IMR-90 (cell line): Measurements from ENCODE around the gene SUGCT. TPM values are rescaled to one million over a fixed set of nuclear protein-coding genes. Genes with fewer than 3 reads are reported as not detected.

Source experiments
- ATAC-seq: fragments of 200-7000 bp; cut with Tn5 transposase; 2 replicates; pipeline ENCODE4 v1.9.1; 2020; ENCODE audit warnings: low read depth, mild to moderate bottlenecking, moderate library complexity
- BruUV-seq: library from RNA; stranded (reverse); fragments of 400-500 nt; replicated peaks from 2 replicates; lab custom pipeline; 2021; lab: Mats Ljungman, UMichigan
- CTCF ChIA-PET: fragments of 300-600 bp; formaldehyde crosslinking; extraction: SDS; loops from one replicate; lab custom pipeline; 2021; ENCODE audit warnings: antibody characterized with exemption; lab: Yijun Ruan, JAX
- POLR2A ChIA-PET: fragments of 300-600 bp; sonication (Branson Sonifier 250); formaldehyde crosslinking; loops from one replicate; lab custom pipeline; 2022; ENCODE audit warnings: antibody characterized with exemption; ENCODE audit not compliant: unreplicated experiment; lab: Charles Lee
- DNase-seq: peaks from one replicate; pipeline ENCODE4 v3.0.0; 2013
- H2AFZ ChIP-seq: replicated peaks from 2 replicates; pipeline ENCODE3; 2013; ENCODE audit warnings: low read length, mild to moderate bottlenecking; ENCODE audit not compliant: poor library complexity
- H2AK5ac ChIP-seq: 2 replicates; pipeline ENCODE4 v1.6.1; 2013; ENCODE audit warnings: low read depth, low read length, inconsistent platforms
- H2AK9ac ChIP-seq: replicated peaks from 2 replicates; pipeline ENCODE3; 2013; ENCODE audit warnings: mild to moderate bottlenecking, low read depth, low read length, moderate library complexity; ENCODE audit not compliant: poor library complexity
- H2BK120ac ChIP-seq: 2 replicates; pipeline ENCODE4 v1.6.1; 2013; ENCODE audit warnings: low read depth, low read length, inconsistent platforms
- H2BK15ac ChIP-seq: 3 replicates; pipeline ENCODE4 v1.6.1; 2013; ENCODE audit warnings: low read depth, low read length, inconsistent platforms
- H2BK20ac ChIP-seq: 2 replicates; pipeline ENCODE4 v1.6.1; 2013; ENCODE audit warnings: low read depth, mild to moderate bottlenecking, inconsistent platforms, low read length, moderate library complexity
- H2BK5ac ChIP-seq: 2 replicates; pipeline ENCODE4 v1.6.1; 2013; ENCODE audit warnings: mild to moderate bottlenecking, low read depth, low read length, inconsistent platforms; ENCODE audit not compliant: poor library complexity, severe bottlenecking
- H3K14ac ChIP-seq: replicated peaks from 2 replicates; pipeline ENCODE4 v1.6.1; 2013; ENCODE audit warnings: low read depth, low read length, inconsistent platforms
- H3K18ac ChIP-seq: 2 replicates; pipeline ENCODE4 v1.6.1; 2013; ENCODE audit warnings: low read depth, low read length, control low read depth
- H3K23ac ChIP-seq: 2 replicates; pipeline ENCODE4 v1.6.1; 2013; ENCODE audit warnings: low read depth, low read length, inconsistent platforms
- H3K27ac ChIP-seq: 2 replicates; pipeline ENCODE4 v1.5.1; 2013; ENCODE audit warnings: mild to moderate bottlenecking, control low read depth, low read length; ENCODE audit not compliant: insufficient read depth
- H3K27me3 ChIP-seq: 2 replicates; pipeline ENCODE4 v1.6.1; 2013; ENCODE audit warnings: low read length; ENCODE audit not compliant: control insufficient read depth, insufficient read depth
- H3K36me3 ChIP-seq: 2 replicates; pipeline ENCODE4 v1.6.1; 2013; ENCODE audit warnings: low read length, mixed read lengths; ENCODE audit not compliant: control insufficient read depth, insufficient read depth
- H3K4ac ChIP-seq: 2 replicates; pipeline ENCODE4 v1.6.1; 2013; ENCODE audit warnings: low read depth, low read length, inconsistent platforms
- H3K4me1 ChIP-seq: 2 replicates; pipeline ENCODE4 v1.6.1; 2013; ENCODE audit warnings: low read length, mixed read lengths; ENCODE audit not compliant: control insufficient read depth, insufficient read depth
- H3K4me2 ChIP-seq: 2 replicates; pipeline ENCODE4 v1.6.1; 2013; ENCODE audit warnings: low read depth, mild to moderate bottlenecking, control low read depth, low read length, moderate library complexity
- H3K4me3 ChIP-seq: 2 replicates; pipeline ENCODE4 v1.5.1; 2013; ENCODE audit warnings: low read depth, mild to moderate bottlenecking, control low read depth, low read length, moderate library complexity; ENCODE audit not compliant: insufficient read depth
- H3K56ac ChIP-seq: 2 replicates; pipeline ENCODE4 v1.6.1; 2013; ENCODE audit warnings: low read length, inconsistent platforms; ENCODE audit not compliant: insufficient read depth; ENCODE audit errors: extremely low read depth
- H3K79me1 ChIP-seq, 2 experiments: 2 replicates each; pipeline ENCODE4 v1.6.1; 2013; ENCODE audit warnings: low read length in 2 of 2, inconsistent platforms in 1 of 2, low read depth in 1 of 2
- H3K9ac ChIP-seq: 2 replicates; pipeline ENCODE4 v1.6.1; 2013; ENCODE audit warnings: low read depth, low read length, control low read depth
- H3K9me1 ChIP-seq: 2 replicates; pipeline ENCODE4 v1.6.1; 2013; ENCODE audit warnings: low read length, inconsistent platforms; ENCODE audit not compliant: insufficient read depth
- H3K9me3 ChIP-seq: 2 replicates; pipeline ENCODE4 v1.6.1; 2013; ENCODE audit warnings: low read length; ENCODE audit not compliant: control insufficient read depth, insufficient read depth
- H4K20me1 ChIP-seq: 2 replicates; pipeline ENCODE4 v1.6.1; 2013; ENCODE audit warnings: low read length, inconsistent platforms; ENCODE audit not compliant: insufficient read depth
- H4K5ac ChIP-seq: 2 replicates; pipeline ENCODE4 v1.6.1; 2013; ENCODE audit warnings: mild to moderate bottlenecking, low read depth, low read length, control low read depth
- H4K8ac ChIP-seq, 2 experiments: 2 replicates each; pipeline ENCODE4 v1.6.1; 2013; ENCODE audit warnings: low read depth in 2 of 2, low read length in 2 of 2, control low read depth in 1 of 2, inconsistent platforms in 1 of 2
- H4K91ac ChIP-seq: 2 replicates; pipeline ENCODE4 v1.6.1; 2013; ENCODE audit warnings: low read depth, low read length, inconsistent platforms; ENCODE audit not compliant: insufficient read depth
- BHLHE40 ChIP-seq: fragments of 150-350 bp; IDR thresholded peaks from 2 replicates; pipeline ENCODE4 v1.6.1; 2016; ENCODE audit warnings: mild to moderate bottlenecking, low read depth, low read length
- CEBPB ChIP-seq: IDR thresholded peaks from 2 replicates; pipeline ENCODE4 v1.6.1; 2012; ENCODE audit warnings: low read depth, low read length, improper control_type of control experiment
- CHD1 ChIP-seq: IDR thresholded peaks from 2 replicates; pipeline ENCODE4 v1.6.1; 2012; ENCODE audit warnings: low read depth, low read length, improper control_type of control experiment
- CTCF ChIP-seq: conservative IDR thresholded peaks from 2 replicates; pipeline ENCODE4 v1.5.1; 2012; ENCODE audit warnings: mild to moderate bottlenecking, low read depth, low read length, improper control_type of control experiment
- ELK1 ChIP-seq: fragments of 150-350 bp; IDR thresholded peaks from 2 replicates; pipeline ENCODE4 v1.6.1; 2016; ENCODE audit warnings: low read depth, mild to moderate bottlenecking, low read length, moderate library complexity, borderline replicate concordance
- FOS ChIP-seq: fragments of 150-350 bp; IDR thresholded peaks from 2 replicates; pipeline ENCODE4 v1.6.1; 2016; ENCODE audit warnings: low read depth, low read length
- MAFK ChIP-seq: IDR thresholded peaks from 2 replicates; pipeline ENCODE4 v1.6.1; 2012; ENCODE audit warnings: low read depth, low read length, improper control_type of control experiment
- MAZ ChIP-seq: IDR thresholded peaks from 2 replicates; pipeline ENCODE4 v1.6.1; 2012; ENCODE audit warnings: low read depth, mild to moderate bottlenecking, low read length, improper control_type of control experiment, moderate library complexity, borderline replicate concordance
- MXI1 ChIP-seq: IDR thresholded peaks from 2 replicates; pipeline ENCODE4 v1.6.1; 2012; ENCODE audit warnings: low read depth, mild to moderate bottlenecking, low read length, moderate library complexity, borderline replicate concordance
- NFE2L2 ChIP-seq: fragments of 150-350 bp; IDR thresholded peaks from 2 replicates; pipeline ENCODE4 v1.6.1; 2016; ENCODE audit warnings: low read depth, mild to moderate bottlenecking, low read length
- POLR2A ChIP-seq: IDR thresholded peaks from 2 replicates; pipeline ENCODE4 v1.6.1; 2012; ENCODE audit warnings: mild to moderate bottlenecking, low read depth, low read length
- RAD21 ChIP-seq: IDR thresholded peaks from 2 replicates; pipeline ENCODE4 v1.6.1; 2012; ENCODE audit warnings: low read length, improper control_type of control experiment
- RCOR1 ChIP-seq: IDR thresholded peaks from 2 replicates; pipeline ENCODE4 v1.6.1; 2012; ENCODE audit warnings: mild to moderate bottlenecking, low read length, improper control_type of control experiment; ENCODE audit not compliant: insufficient replicate concordance
- RFX5 ChIP-seq: IDR thresholded peaks from 2 replicates; pipeline ENCODE4 v1.8.0; 2012; ENCODE audit warnings: low read depth, mild to moderate bottlenecking, low read length, moderate library complexity
- SMC3 ChIP-seq: fragments of 150-350 bp; IDR thresholded peaks from 2 replicates; pipeline ENCODE4 v1.6.1; 2016; ENCODE audit warnings: low read depth, mild to moderate bottlenecking, antibody characterized with exemption, low read length, moderate library complexity
- USF2 ChIP-seq: fragments of 150-350 bp; IDR thresholded peaks from 2 replicates; pipeline ENCODE4 v1.6.1; 2017; ENCODE audit warnings: mild to moderate bottlenecking, antibody characterized with exemption, low read length, low read depth
- WGBS, 2 experiments: methylation state at CpG; one replicate each; pipeline versions ENCODE4 v1.1.5 to v1.1.7; 2013; ENCODE audit warnings: missing lambda C conversion rate in 2 of 2; ENCODE audit not compliant: insufficient read length in 1 of 2; ENCODE audit errors: extremely low coverage in 2 of 2; 5-methylcytosine and 5-hydroxymethylcytosine counted together
- dilution Hi-C: fragments of 300-500 bp; cut with HindIII; formaldehyde crosslinking; loops from one replicate; pipeline ENCODE4 v1.14.3; 2018; ENCODE audit warnings: low sequenced_read_pairs; ENCODE audit not compliant: unreplicated experiment
- in situ Hi-C: fragments of 300-500 bp; cut with MboI; formaldehyde crosslinking; loops from 3 replicates; pipeline ENCODE4 v1.14.3; 2019; ENCODE audit warnings: low sequenced_read_pairs, inconsistent platforms, mixed read lengths
- intact Hi-C: fragments of 100-400 bp; cut with micrococcal nuclease; formaldehyde crosslinking; loops from 2 replicates; pipeline ENCODE4 v1.10.0; 2022
- polyA plus RNA-seq, 3 experiments: library from polyadenylated mRNA; depleted of rRNA; stranded (reverse); fragments of >200 nt; gene quantifications; 2 replicates each; pipeline ENCODE4 v1.2.3, GENCODE V29; 2012; ENCODE audit warnings: low replicate concordance in 1 of 3
- total RNA-seq: library from RNA; depleted of rRNA; stranded (reverse); fragments of >200 nt; gene quantifications from 2 replicates; pipeline ENCODE4 v1.2.3, GENCODE V29; 2012

The SUGCT gene
- total and polyA plus RNA-seq, 2 of the 4 experiments (the other 2 are of a cell fraction): 5.9 to 8.3 TPM

GRCh38 chr7:40655426-40655825 lies 520.6 kb downstream of the SUGCT start:
- CTCF ChIA-PET: no interaction called here
- Histone ChIP-seq H3K56ac (no peak overlapping the region), H2BK5ac (no peak overlapping the region), H2BK15ac (no peak overlapping the region), H4K20me1 (no peaks in the 10 kb centered on the region), H3K9me3 (no peaks in the 10 kb centered on the region), H3K4me1 (no peaks in the 10 kb centered on the region; the same call in 1 of the 2 replicates), H3K4me3 (no peak overlapping the region), H2AFZ (no peak overlapping the region), H2BK120ac (no peak overlapping the region), H4K5ac (no peak overlapping the region), H3K9ac (no peak overlapping the region), H3K79me1 (no peaks in the 10 kb centered on the region), H4K91ac (no peak overlapping the region), H3K9me1 (no peaks in the 10 kb centered on the region), H4K8ac (no peak overlapping the region), H2BK20ac (no peak overlapping the region), H3K27me3 (no peaks in the 10 kb centered on the region), H2AK5ac (no peak overlapping the region), H3K18ac (no peak overlapping the region), H3K27ac (no peak overlapping the region), H3K36me3 (no peaks in the 10 kb centered on the region), H3K4ac (no peak overlapping the region), H3K14ac (no peak overlapping the region), H3K23ac (no peak overlapping the region), H3K4me2 (no peak overlapping the region), H2AK9ac (no peak overlapping the region)
- DNase-seq (no peak), ATAC-seq (no peak)
- no peak for TF ChIP-seq MXI1
- no peak for TF ChIP-seq RCOR1
- TF ChIP-seq CHD1: no peak
- TF ChIP-seq NFE2L2: no peak
- TF ChIP-seq CTCF: no peak
- no peak for TF ChIP-seq FOS
- TF ChIP-seq RFX5: no peak
- no peak for TF ChIP-seq SMC3
- no peak for TF ChIP-seq ELK1
- no peak for TF ChIP-seq MAZ
- TF ChIP-seq USF2: no peak
- no peak for TF ChIP-seq BHLHE40
- no peak for TF ChIP-seq RAD21
- no peak for TF ChIP-seq POLR2A
- no peak for TF ChIP-seq CEBPB
- TF ChIP-seq MAFK: no peak
- WGBS, 2 experiments: no CpG with 5 or more reads among the region's 1 CpG
- dilution Hi-C loops: no loop called here
- no TSS peak for BruUV-seq
- in situ Hi-C loops: no loop called here
- intact Hi-C loops: no loop called here
- POLR2A ChIA-PET: no interaction called here
